Fibroblast of lung (primary cell): ENCODE measurements around the gene RASGRF2. TPM values are rescaled to one million over a fixed set of nuclear protein-coding genes. Genes with fewer than 3 reads are reported as not detected.

Source experiments
- DNase-seq, 2 donors: peaks; one replicate each; pipeline versions ENCODE4 v3.0.0 to v3.0.0-alpha.2; 2010; ENCODE audit warnings: low read depth in 2 of 2
- H2AFZ ChIP-seq: 2 replicates; pipeline ENCODE4 v1.5.1; 2012; ENCODE audit warnings: low read length, control low read depth, inconsistent platforms
- H3K27ac ChIP-seq: 2 replicates; pipeline ENCODE4 v1.5.1; 2011; ENCODE audit warnings: low read length, control low read depth; ENCODE audit not compliant: insufficient read depth
- H3K27me3 ChIP-seq: 2 replicates; pipeline ENCODE4 v1.5.1; 2011; ENCODE audit warnings: mild to moderate bottlenecking, low read length; ENCODE audit not compliant: control insufficient read depth, insufficient read depth
- H3K36me3 ChIP-seq: 2 replicates; pipeline ENCODE4 v1.5.1; 2011; ENCODE audit warnings: low read length; ENCODE audit not compliant: control insufficient read depth, insufficient read depth
- H3K4me1 ChIP-seq: 2 replicates; pipeline ENCODE4 v1.5.1; 2011; ENCODE audit warnings: low read length; ENCODE audit not compliant: control insufficient read depth, insufficient read depth; ENCODE audit errors: extremely low read depth
- H3K4me2 ChIP-seq: 2 replicates; pipeline ENCODE4 v1.5.1; 2011; ENCODE audit warnings: low read length, control low read depth; ENCODE audit not compliant: insufficient read depth; ENCODE audit errors: extremely low read depth
- H3K4me3 ChIP-seq, 4 experiments: fragments of 200-600 bp in 1 of 4; sonication (generic) in 1 of 4; replicated peaks in 1 of 4; 2 replicates each; pipeline ENCODE4 v1.5.1; 2011 to 2016; ENCODE audit warnings: low read length in 4 of 4, low read depth in 3 of 4, mild to moderate bottlenecking in 3 of 4, control low read depth in 2 of 4, inconsistent platforms in 1 of 4, mixed read lengths in 1 of 4; ENCODE audit not compliant: insufficient read depth in 1 of 4; ENCODE audit errors: control extremely low read depth in 1 of 4
- H3K79me2 ChIP-seq: 2 replicates; pipeline ENCODE4 v1.5.1; 2012; ENCODE audit warnings: mild to moderate bottlenecking, low read length, inconsistent platforms; ENCODE audit not compliant: control insufficient read depth, insufficient read depth
- H3K9ac ChIP-seq: 2 replicates; pipeline ENCODE4 v1.5.1; 2011; ENCODE audit warnings: mild to moderate bottlenecking, low read length, control low read depth; ENCODE audit not compliant: insufficient read depth
- H3K9me3 ChIP-seq: 2 replicates; pipeline ENCODE4 v1.5.1; 2012; ENCODE audit warnings: low read depth, low read length; ENCODE audit not compliant: control insufficient read depth, insufficient read depth
- H4K20me1 ChIP-seq: 2 replicates; pipeline ENCODE4 v1.5.1; 2011; ENCODE audit warnings: low read length; ENCODE audit not compliant: control insufficient read depth, insufficient read depth; ENCODE audit errors: extremely low read depth
- EZH2 ChIP-seq: IDR thresholded peaks from 2 replicates; pipeline ENCODE4 v1.5.1; 2012; ENCODE audit warnings: low read length, control low read depth, mild to moderate bottlenecking; ENCODE audit errors: missing control alignments
- polyA plus RNA-seq, 2 donors: library from polyadenylated mRNA; depleted of rRNA in 1 of 2; stranded (reverse) in 1 of 2; unstranded in 1 of 2; fragments of >200 nt; gene quantifications; 2 replicates each; pipeline ENCODE4 v1.2.1, GENCODE V29; 2011 to 2012; ENCODE audit warnings: missing spikeins in 1 of 2
- total RNA-seq: library from RNA; depleted of rRNA; stranded (reverse); fragments of >200 nt; gene quantifications from 2 replicates; pipeline ENCODE4 v1.2.1, GENCODE V29; 2014
- TF ChIP-seq, protein P1 (sequence below), 2 donors: IDR thresholded peaks in 1 of 2; conservative IDR thresholded peaks in 1 of 2; 1 replicate in 1 of 2; 2 replicates in 1 of 2; pipeline ENCODE4 v1.5.1; 2011 to 2012; ENCODE audit warnings: low read length in 2 of 2, control low read depth in 1 of 2, inconsistent platforms in 1 of 2, low read depth in 1 of 2, mild to moderate bottlenecking in 1 of 2

RASGRF2 gene
- total and polyA plus RNA-seq, 2 donors (not counting 1 experiment from before 2014, with no cell fraction given): 3.5 to 19.5 TPM

DNA sequence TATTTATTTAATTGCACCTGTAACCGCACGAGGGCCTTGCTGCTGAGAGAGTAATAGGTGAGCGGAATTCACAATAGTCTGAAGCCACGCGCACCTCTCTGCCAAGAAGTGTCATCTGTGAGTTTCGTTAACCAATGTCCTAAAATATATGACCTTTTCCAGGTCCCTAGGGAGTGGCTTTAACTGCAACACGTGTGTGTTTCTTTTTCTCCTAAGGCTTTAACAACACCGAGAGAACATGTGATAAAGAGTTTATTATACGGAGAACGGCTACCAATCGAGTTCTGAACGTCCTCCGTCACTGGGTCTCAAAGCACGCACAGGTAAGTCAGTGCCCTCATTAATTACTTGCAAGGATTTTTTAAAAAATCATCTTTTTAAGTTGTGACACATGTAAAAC is 219.8 kb downstream of the RASGRF2 start:
- Histone ChIP-seq H3K9ac (no peak overlapping the region), H3K27me3 (no peaks in the 10 kb centered on the region), H3K4me3 (no peak overlapping the region), H3K4me1 (no peaks in the 10 kb centered on the region), H3K4me2 (no peak overlapping the region), H3K27ac (no peak overlapping the region), H3K9me3 (no peaks in the 10 kb centered on the region), H4K20me1 (no peaks in the 10 kb centered on the region), H2AFZ (no peak overlapping the region), H3K36me3 (no peaks in the 10 kb centered on the region), H3K79me2 (no peaks in the 10 kb centered on the region)
- no peak for DNase-seq
- TF ChIP-seq, protein P1, sequence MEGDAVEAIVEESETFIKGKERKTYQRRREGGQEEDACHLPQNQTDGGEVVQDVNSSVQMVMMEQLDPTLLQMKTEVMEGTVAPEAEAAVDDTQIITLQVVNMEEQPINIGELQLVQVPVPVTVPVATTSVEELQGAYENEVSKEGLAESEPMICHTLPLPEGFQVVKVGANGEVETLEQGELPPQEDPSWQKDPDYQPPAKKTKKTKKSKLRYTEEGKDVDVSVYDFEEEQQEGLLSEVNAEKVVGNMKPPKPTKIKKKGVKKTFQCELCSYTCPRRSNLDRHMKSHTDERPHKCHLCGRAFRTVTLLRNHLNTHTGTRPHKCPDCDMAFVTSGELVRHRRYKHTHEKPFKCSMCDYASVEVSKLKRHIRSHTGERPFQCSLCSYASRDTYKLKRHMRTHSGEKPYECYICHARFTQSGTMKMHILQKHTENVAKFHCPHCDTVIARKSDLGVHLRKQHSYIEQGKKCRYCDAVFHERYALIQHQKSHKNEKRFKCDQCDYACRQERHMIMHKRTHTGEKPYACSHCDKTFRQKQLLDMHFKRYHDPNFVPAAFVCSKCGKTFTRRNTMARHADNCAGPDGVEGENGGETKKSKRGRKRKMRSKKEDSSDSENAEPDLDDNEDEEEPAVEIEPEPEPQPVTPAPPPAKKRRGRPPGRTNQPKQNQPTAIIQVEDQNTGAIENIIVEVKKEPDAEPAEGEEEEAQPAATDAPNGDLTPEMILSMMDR (conservative IDR thresholded peaks at IDR 0.05 in 1 of 2, IDR thresholded peaks at IDR 0.05 in 1 of 2; ENCODE audit: low read depth in 1 of 2, low read length in 2 of 2): no peak
- no peak for TF ChIP-seq EZH2

DNA sequence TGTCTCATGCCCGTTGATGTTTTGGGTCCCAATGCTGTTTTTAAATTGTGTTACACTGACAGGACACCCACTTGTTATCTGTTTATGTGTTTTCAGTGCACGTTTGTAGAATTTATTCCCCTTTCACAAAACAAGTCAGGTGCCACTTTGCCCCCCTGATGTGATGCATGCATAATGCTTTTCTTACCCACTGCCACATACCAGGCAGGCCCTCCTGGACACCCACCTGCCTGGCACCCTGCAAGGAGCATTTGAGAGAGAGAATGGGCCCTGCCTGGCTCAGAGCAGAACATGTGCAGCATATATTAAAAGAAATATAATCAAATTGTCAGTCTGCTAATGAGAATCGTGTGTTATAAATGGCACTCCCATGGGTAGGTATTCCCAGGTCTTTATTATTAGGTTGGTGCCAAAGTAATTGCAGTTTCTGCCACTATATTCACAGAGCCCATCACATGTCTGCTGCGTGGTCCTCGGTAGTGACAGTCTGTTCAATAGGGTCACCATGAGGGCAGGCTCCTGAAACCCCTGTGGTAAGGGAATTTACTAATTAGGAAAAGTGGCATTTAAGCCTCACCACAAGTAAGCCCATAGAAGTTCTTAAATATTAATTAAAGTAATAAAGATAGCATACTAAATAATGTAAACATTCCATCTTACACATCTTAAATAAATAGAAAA is 220.8 kb downstream of the RASGRF2 start:
- TF ChIP-seq EZH2: no peak
- TF ChIP-seq, protein P1 (conservative IDR thresholded peaks at IDR 0.05 in 1 of 2, IDR thresholded peaks at IDR 0.05 in 1 of 2; ENCODE audit: low read depth in 1 of 2, low read length in 2 of 2): no peak
- Histone ChIP-seq H2AFZ (no peak overlapping the region), H3K4me2 (no peak overlapping the region), H3K79me2 (no peaks in the 10 kb centered on the region), H3K27me3 (no peaks in the 10 kb centered on the region), H3K4me1 (no peaks in the 10 kb centered on the region), H3K9me3 (no peaks in the 10 kb centered on the region), H4K20me1 (no peaks in the 10 kb centered on the region), H3K9ac (no peak overlapping the region), H3K27ac (no peak overlapping the region), H3K36me3 (no peaks in the 10 kb centered on the region), H3K4me3 (no peak overlapping the region)
- no peak for DNase-seq

DNA sequence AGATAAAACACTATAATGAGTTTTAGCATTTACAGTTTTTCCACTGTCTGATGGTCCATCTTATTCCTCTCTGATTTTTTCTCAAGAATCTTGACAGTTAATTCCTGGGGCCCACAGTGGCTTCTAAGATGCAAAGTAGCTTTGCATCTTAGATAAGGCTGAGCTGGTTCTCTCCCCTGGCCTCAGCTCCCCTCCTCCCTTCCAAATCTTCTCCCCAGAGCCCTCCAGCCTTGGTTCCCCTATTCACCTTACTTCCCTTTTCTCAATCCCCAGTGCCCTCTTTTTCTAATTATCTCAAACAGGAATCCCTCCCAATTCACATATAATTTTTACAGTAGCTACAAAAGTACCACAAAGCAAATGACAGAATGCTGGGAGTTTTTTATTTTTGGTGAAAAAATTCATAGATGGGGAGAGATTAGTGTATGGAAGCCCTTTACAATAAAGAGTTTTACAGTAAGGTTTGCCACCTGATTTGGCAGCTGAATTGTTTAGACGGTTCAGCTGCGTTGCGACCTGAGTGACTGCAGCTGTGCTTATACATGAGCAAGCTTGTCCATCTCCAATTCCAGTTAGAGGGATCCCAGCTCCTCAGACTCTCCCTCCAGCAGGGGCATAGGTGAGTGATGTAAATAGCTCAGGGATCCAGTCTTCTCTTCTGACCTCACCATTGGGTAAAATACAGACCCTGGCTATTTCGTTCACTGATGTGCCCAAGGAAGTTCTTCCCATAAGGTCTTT is 221.6 kb downstream of the RASGRF2 start:
- no peak overlapping the region for H3K4me3 ChIP-seq
- H3K4me1 ChIP-seq: no peaks in the 10 kb centered on the region
- no peak overlapping the region for H3K9ac ChIP-seq
- H3K36me3 ChIP-seq: no peaks in the 10 kb centered on the region
- no peaks in the 10 kb centered on the region for H4K20me1 ChIP-seq
- no peak overlapping the region for H3K27ac ChIP-seq
- TF ChIP-seq, protein P1 (conservative IDR thresholded peaks at IDR 0.05 in 1 of 2, IDR thresholded peaks at IDR 0.05 in 1 of 2; ENCODE audit: low read depth in 1 of 2, low read length in 2 of 2): no peak
- no peak for TF ChIP-seq EZH2
- H3K27me3 ChIP-seq: no peaks in the 10 kb centered on the region
- DNase-seq: no peak
- H2AFZ ChIP-seq: no peak overlapping the region
- H3K79me2 ChIP-seq: no peaks in the 10 kb centered on the region
- no peak overlapping the region for H3K4me2 ChIP-seq
- H3K9me3 ChIP-seq: no peaks in the 10 kb centered on the region
